ENCODE data around the gene TENT5A.
"Not testable (repeated sequence)": the region's sequence is repeated elsewhere in the genome, so short reads cannot be mapped to it uniquely, and the experiment has no call there.

The TENT5A gene

DNA sequence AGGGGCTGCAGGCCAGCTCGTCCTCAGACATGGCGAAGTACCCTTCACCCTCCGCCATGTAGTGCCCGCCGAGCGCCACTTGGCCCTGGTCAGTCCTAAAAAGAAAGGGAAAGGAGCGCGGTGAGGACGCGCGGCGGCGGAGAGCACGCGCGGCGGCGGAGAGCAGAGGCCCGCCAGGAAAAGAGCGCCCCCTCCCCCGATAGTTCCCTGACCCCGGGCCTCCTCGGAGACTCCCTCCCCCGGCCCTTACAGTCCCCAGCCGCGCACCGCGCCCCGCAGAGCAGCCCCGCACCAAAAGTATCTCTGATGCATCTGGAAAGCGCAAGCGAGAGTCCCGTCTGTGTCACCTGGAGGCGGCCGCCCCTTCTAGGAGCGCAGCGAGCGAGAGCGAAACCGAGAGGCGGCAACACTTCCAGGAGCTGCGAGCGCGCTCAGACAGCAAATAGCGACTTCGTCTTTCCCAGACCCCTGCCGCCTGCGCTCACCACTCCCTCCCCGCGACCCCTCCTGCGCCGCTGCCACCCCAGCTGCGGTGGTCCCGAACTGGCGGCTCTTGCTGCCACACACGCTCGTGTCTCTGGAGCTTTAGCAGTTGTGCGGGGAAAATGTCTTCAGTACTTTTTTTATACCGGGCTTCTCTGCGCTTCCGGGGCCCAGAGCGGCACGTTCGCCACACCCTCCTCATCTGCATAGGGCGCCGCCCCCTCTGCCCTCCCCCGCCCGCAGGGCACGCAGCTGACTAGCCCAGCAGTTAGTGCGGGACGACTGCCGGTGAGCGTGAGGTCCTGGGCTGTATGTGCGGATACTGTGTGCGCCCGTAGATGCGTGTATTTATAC, at the start of gene TENT5A:
Gene TENT5A (minus strand): TSS at position 598 of the 837 bp plus-strand sequence. CDS start 540 bp downstream, at position 58.
- DNase-seq (ENCODE audit: low read depth) = peak; percentile 79

DNA sequence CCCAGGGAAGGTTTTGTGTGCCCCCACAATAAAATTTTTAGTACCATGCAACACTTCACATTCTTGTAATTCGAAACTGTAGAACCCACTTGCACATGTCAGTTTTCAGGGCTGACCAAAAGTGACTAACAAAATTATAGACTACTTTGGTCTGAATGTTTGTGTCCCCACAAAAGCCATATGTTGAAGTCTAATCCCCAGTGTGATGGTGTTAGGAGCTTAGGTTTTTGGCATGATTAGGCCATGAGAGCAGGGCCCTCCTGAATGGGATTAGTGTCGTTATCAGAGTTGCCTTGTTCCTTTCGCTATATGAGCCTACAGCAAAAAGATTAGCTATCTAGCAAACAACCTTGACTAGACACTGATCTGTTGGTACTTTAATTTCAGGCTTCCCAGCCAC, 49.0 kb upstream of the TENT5A start:
- no peak for DNase-seq (ENCODE audit: low read depth)

DNA sequence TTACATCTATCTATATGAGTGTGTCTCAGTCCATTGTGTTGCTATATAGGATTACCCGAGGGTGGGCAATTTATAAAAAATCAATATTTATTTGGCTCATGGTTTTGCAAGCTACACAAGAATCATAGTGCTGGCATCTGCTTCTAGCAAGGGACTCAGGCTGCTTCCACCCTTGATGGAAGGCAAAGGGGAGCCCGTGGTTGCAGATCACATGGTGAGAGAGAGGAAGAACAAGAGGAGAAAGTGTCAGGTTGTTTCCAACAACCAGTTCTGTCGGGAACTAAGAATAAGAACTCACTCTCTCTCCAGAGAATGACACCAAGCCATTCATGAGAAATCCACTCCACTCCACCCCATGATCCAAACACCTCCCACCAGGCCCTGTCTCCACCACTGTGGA, 48.2 kb upstream of the TENT5A start:
- DNase-seq (ENCODE audit: low read depth) = no peak

DNA sequence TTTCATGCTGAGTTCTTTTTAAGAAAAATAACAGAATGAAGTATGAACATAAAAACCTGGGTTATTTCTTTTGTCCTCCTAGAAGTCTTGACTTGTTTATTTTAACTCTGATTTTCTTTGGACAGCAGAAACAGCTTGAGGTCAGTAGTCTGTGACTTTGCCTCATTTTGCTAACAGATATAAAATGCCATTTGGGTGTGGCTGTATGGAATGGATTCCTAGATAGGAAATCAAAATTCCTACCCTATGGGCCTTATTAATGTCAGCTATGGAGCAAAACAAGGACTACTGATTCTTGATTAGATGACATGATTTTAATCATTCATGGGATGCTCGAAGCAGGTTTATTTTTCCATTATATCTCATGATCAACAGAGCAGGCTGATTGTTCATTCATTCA, 46.8 kb upstream of the TENT5A start:
- DNase-seq (ENCODE audit: low read depth) = no peak

DNA sequence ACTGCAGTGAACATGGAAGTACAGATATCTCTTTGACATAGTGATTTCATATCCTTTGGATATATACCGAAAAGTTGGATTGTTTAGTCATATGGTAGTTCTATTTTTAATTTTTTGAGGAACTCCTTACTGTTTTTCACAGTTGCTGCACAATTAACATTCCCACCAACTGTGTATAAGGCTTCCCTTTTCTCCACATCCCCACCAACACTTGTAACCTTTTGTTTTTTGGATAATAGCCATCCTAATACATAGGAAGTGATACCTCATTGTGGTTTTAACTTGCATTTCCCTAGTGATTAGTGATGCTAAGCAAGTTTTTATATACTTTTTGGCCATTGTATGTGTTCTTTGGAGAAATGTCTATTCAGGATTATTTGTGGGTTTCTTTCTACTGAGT, 45.1 kb upstream of the TENT5A start:
- no peak for DNase-seq (ENCODE audit: low read depth)

DNA sequence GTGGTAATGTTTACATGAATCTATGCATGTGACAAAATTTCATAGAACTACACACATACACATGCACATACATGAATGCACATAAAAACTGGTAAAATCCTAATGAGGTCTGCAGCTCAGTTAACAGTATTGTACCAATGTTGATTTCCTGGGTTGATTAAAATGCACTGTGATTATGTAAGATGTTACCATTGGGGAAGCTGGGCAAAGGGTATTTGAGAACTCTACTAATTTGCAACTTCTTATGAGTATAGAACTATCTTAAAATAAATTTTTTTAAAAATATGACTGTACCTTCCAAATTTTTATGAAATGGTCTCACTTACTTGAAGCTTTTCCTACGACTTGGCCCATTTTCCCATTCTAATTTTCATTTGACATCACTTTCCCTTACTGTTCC, 43.4 kb upstream of the TENT5A start:
- DNase-seq (ENCODE audit: low read depth) = no peak

DNA sequence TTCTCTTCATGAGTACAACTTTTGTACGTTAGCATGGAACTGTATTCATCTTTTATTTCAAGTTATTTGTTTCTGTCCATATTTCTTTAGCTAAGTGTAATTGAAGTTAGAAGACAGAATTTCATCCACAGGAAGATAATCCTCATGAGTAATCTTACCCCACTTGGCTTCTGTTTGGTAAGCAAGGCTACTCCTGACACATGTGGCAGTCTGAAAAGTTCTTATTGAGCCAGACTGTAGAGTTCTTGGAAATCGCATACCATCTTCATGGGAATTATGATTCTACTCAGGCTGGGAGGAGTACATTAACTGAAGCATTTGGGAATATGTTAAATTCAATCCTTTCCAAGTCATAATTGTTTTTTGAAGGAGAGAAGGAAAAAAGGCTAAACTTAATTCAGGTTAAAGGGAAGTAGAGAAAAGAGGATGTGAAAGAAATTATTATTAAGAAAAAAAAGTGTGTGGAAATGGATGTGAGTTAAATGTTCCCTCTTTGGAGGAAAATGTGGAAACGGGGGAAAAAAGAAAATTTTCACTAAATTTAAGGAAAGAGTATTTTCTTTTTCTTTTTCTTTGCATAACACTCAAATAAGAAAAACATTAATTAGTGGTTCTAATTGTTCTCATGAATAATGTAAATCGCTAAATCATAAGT, 41.5 kb upstream of the TENT5A start:
- no peak for DNase-seq (ENCODE audit: low read depth)

DNA sequence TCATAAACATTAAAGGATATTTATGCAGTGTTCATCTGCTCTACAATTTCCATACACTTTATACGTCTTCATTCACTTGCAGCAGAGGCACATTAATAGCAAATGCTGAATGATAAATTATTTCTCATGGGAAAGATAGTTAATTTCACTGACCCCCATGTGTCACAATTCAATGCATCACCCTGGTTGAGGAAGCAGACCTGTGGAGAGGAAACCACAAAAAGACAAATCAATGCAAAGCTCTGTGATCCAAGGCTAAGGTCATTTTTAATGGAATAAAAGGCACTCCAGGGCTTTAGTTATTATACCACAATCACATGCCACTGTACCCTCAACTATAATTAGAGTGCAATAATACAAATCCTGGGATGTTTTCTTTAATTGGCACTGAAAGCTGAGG, 40.3 kb upstream of the TENT5A start:
- DNase-seq (ENCODE audit: low read depth) = no peak

DNA sequence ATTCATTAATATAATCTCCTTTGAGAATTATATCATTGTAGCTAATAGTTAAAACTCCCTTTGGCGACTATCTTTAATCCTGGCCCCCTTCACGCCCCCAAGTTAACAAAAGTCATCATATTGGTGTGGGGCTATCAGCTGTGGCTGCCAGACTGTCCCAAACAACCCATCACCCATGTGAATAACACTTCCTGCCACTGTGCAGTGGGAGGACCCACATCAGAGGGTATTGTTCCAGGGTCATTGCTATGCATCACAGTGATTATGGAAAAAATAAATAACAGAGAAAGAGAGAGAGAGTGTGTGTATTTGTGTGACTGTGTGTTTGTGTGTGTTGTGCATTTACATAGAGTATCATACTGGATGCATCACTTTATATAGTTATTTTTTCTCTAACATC, 39.3 kb upstream of the TENT5A start:
- no peak for DNase-seq (ENCODE audit: low read depth)

DNA sequence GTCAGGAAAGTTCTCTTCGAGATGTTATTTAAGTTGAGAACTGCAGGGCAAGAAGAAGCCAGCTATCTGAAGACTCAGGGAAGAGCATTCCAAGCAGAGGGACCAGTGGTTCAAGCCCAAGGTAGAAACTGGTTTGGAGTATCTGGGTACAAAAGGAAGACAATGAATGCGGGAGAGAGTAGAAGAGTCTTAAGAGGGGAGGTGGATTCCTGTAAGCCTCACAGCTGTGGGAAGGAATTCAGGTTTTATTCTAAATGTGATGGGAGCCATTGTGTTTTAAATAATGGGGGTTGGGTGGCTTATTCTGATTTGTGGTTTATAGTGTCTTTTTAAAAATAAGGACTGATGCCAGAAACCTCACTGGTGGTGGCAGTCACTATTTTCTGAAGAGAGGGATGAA, 37.6 kb upstream of the TENT5A start:
- DNase-seq (ENCODE audit: low read depth) = no peak

DNA sequence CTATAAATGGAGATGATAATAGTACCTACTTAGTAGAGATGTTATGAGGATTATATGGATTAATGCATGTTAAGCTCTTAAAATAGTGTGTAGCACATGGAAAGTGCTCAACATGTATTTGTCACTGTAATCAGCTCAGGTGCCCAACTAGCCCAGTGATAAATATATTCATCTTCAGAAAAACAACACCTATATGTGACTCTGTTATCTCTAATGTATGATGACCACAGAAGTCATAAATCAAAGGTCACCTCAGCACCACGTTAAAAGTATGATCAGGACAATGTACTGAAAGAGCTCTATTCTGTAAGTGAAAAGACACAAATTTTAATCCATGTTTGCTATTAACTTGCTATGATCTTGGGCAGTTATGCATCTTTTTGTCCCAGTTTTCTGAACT, 36.8 kb upstream of the TENT5A start:
- DNase-seq (ENCODE audit: low read depth) = no peak

DNA sequence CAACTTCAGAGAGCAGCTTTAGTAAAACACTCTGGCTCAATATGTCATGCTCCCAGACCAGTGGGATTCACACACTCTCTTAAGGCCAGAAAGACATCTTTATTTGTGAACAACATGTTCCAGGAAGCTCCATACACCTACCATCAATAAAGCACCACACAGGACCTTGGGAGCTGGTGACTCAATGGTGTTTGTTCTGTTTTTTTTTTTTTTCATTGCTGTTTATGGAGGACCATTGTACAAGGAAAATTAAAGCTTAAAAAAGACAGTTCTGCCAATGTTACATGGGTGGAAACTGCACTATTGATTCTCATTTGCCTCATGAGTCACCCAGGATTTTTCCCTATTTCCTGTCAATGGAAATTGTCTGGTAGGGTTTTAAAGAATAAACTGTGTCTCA, 36.3 kb upstream of the TENT5A start:
- DNase-seq (ENCODE audit: low read depth) = no peak

DNA sequence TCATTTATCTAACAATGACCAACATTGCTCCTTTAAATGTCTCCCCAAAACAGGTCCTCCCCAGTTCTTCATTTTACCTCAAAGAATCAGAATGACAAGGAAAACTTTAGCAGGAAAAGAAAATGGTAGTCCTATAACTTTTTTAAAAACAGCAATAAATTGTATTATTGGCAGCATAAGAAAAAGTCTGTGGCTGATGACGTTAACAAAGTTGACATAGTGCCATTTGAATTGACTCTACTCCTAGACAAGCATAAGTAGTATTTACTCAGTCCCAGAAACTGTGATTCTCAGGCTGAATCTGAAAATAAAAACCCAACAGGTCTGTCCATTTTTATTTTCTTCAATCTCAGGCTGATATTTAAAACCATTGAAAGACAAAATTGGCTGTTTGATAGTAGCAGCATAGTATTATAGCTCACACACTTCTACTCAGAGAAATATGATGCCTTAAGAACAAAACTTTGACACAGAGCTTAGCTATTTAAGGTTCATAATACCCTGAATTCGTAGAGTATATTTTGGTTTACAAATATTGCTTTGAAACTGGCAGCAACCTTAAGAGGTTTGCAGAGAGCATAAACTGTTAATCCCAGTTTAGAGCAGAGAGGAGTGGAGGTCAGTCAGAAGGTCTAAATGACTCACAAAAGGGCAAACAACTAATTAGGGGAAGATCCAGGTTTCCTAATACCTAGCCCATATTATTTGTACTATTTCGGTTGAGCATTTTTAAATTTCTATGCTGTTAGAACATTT, 35.0 kb upstream of the TENT5A start:
- DNase-seq (ENCODE audit: low read depth) = no peak

DNA sequence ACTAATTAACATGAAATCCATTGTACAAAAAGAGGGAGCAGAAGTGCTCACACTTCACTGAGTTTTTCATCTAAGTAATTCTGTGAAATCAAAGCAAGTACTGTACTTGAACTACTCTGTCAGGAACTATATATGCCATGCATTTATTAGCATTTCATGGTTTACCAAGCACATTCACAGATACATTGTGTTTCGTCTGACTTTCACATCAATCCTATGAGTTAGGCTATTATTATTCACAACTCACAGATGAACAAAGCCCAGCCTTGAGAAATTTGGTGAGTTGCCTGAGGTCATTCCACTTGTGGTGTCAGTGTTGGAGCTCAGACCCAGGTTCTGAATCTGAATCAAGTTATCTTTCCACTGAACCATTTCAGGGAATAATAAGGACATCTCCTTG, 33.7 kb upstream of the TENT5A start:
- DNase-seq (ENCODE audit: low read depth) = no peak

DNA sequence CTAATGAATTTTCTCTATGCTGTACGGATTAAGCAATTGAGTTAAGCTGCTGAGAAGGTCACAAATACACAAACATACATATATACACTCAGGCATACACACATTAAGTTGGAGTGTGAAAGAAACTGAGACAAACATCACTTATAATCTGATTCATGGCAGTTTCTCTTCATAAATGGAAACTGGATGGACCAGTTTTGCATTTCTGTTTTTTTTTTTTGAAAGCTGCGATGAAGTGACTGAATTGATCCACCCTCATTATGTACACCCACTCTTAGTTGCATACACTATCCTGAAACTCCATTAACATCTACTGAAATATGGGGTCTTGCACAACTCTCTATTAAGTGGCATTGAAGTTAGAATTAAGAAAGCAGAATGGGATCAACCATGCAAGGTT, 32.9 kb upstream of the TENT5A start:
- DNase-seq (ENCODE audit: low read depth) = no peak

DNA sequence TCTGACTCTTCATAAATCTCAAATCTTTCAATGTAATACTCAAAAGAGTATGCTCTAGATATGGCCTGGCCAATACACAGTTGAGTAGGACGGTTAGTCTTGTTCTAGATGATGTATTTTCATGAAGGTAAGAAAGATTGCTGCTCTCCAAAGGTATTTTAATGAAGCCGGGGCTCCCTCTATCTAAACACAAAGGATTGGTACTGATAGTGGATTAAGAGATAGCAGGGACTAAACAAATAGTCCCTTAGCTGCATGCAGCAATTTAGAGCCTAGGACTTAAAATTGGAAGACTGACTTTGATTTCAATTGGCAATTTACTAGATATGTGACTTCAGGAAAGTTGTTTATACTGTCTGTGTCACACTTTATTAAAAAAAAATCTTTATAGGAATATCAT, 31.4 kb upstream of the TENT5A start:
- no peak for DNase-seq (ENCODE audit: low read depth)

DNA sequence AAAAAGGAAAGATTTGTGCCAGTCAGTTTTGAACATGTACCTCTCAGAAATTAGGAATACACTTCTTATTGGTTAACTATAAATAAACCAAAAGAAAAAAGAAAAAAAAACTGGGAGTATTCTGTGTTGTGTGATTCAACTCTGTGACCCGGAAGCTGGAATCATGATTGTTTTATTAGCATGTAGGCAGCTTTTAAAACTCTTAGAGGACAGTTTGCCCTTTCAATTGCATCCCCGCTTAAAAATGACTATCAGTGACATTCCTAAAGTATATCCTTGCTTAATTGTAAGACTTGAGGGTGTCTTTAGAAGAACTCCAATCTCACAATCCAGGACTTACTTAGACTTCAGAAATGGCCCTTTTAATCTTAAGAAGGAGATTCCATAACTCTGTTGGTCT, 29.1 kb upstream of the TENT5A start:
- DNase-seq (ENCODE audit: low read depth) = no peak

DNA sequence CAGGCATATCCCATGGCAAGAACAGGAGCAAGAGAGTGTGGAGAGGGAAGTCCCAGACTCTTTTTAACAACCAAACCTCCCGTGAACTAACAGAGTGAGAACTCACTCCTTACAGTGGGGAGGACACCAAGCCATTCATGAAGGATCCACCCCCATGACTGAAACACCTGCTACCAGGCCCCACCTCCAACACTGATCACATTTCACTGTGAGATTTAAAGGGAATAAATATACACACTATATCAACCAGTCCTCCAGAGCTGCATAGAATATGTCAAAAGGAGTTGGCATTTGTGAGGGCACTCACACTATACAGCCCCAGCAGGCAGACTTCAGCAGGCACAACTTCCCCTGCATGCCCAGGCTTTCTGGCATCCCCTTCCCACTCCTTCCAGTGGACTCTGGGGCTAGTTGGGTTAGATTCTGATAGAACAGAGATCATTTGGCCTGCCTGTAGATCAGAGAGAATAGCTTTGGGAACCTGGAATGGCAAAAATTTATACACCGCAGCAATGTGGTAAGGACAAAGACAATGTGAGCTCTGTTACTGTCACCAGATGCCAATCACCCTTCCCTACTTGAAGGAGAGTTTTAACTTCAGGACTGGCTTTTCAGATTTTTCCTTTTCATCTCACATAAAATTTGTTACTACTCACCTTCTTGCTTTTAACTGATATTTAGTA, 25.2 kb upstream of the TENT5A start:
- DNase-seq (ENCODE audit: low read depth) = no peak

DNA sequence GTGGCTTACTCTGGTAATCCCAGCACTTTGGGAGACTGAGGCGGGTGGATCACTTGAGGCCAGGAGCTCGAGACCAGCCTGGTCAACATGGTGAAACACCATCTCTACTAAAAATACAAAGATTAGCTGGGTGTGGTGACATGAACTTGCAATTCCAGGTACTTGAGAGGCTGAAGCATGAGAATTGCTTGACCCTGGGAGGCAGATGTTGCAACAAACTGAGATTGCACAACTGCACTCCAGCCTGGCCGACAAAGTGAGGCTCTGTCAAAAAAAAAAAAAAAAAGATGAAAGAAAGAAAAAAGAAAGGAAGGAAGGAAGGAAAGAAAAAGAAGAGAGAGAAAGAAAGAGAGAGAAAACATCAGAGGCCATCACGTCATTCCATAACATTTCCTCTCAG, 23.7 kb upstream of the TENT5A start:
- not testable (repeated sequence) for DNase-seq (ENCODE audit: low read depth)

DNA sequence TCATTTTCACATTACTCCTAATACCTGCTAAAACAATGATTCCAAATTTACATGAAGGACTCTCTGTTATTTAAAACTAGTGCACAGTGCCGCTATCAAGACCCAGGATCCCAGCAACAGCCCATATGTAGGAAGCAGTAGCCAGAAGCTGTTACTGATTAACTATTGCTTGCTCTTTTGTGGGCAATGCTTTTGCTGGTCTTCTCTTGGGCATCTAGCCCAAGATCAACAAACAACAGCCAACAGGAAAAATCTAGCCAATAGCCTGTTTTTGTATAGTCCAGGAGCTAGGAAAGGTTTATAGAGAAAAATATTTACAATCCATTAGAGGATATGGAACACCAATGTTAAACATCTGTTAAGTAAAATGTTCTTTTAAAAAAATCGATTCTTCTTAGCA, 22.1 kb upstream of the TENT5A start:
- no peak for DNase-seq (ENCODE audit: low read depth)

DNA sequence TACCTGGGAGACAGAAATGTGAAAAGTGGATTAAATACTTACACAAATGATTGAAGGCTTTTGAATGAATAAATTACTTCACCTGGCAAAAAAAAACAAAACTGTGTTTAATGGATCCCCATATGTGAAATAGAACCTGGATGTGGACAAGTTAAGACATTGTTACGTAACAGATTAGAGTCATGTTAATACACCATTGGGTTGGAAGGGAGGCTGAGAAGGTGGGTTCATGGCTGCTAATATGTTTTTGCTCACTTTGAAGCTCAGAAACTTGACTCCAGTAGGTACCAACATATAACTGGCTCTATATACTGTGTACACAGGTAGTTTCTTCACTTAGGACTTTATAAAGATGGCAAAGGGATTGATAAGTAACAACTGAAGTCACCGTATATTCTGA, 21.4 kb upstream of the TENT5A start:
- DNase-seq (ENCODE audit: low read depth) = no peak

DNA sequence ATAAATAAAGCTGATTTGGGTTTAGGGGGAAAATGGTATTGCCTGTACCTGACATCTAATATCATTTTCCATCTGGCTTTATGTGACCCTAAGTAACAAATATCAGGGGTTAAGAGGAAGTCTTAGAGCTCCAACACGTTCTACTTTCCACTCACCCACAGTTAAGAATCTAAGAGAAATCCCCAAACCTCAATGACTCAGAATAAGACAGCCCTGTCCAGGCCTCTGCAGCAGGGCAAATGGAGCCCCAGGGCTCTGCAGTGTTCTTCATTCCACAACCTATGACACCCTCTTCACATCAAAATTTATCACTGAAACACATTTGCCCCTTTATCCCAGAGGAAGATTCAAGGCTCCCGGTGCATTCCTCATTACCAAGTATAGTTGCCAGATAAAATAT, 20.3 kb upstream of the TENT5A start:
- DNase-seq (ENCODE audit: low read depth) = no peak

DNA sequence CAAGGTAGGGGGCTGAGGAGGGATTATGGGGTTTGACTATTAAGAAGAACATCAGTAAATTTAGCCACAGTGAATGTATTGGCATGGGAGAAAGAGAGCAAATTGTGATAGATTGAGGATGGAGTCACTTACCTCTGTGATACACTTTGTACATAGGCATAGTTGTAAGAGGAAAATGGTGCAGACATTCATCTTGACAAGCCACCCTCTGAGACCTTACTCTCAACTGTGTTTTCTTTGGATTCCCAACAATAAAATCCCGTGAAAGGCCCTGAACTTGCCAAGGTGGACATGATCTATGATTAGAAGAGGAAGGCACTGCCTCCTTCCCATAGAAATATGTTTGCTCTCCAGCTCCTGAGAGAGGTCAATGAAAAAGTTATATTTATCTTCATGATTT, 18.6 kb upstream of the TENT5A start:
- DNase-seq (ENCODE audit: low read depth) = no peak

All from stimulated activated CD8-positive, alpha-beta memory T cell treated with anti-CD3 and anti-CD28 coated beads, Interleukin-12 subunit alpha, Interleukin-12 subunit beta, amount 100 ng/mL, for 4 hours (primary cell).